Bronchial epithelial cell (primary cell): ENCODE results near the gene RAPGEF6. TPM values are rescaled to one million over a fixed set of nuclear protein-coding genes. Genes with fewer than 3 reads are reported as not detected.
A peak's percentile ranks its signal among the peaks of the same experiment; 100 is the strongest.

Experiments
- DNase-seq: peaks from one replicate; pipeline ENCODE4 v3.0.0-alpha.2; 2010; ENCODE audit warnings: low read depth
- FAIRE-seq: peaks from 2 replicates; lab custom pipeline; 2011; peaks lifted over from hg19 to GRCh38; lab: Jason Lieb, UNC
- H3K27me3 ChIP-seq: 2 replicates; pipeline ENCODE4 v1.5.1; 2011; ENCODE audit warnings: low read length; ENCODE audit not compliant: control insufficient read depth, insufficient read depth
- H3K36me3 ChIP-seq: 2 replicates; pipeline ENCODE4 v1.5.1; 2011; ENCODE audit warnings: low read length; ENCODE audit not compliant: control insufficient read depth, insufficient read depth
- H3K4me3 ChIP-seq: 2 replicates; pipeline ENCODE4 v1.5.1; 2011; ENCODE audit warnings: mild to moderate bottlenecking, low read depth, low read length, control low read depth
- total RNA-seq: library from RNA; depleted of rRNA; stranded (reverse); fragments of >200 nt; gene quantifications from 2 replicates; pipeline ENCODE4 v1.2.1, GENCODE V29; 2014
- TF ChIP-seq, protein P1 (sequence below): IDR thresholded peaks from 2 replicates; pipeline ENCODE4 v1.5.1; 2011; ENCODE audit warnings: mild to moderate bottlenecking, moderate library complexity, low read length, control low read depth, inconsistent platforms; ENCODE audit not compliant: insufficient read depth, severe bottlenecking

Gene RAPGEF6
- total RNA-seq, 1 donor from 2014 or later: 14.2 TPM

DNA sequence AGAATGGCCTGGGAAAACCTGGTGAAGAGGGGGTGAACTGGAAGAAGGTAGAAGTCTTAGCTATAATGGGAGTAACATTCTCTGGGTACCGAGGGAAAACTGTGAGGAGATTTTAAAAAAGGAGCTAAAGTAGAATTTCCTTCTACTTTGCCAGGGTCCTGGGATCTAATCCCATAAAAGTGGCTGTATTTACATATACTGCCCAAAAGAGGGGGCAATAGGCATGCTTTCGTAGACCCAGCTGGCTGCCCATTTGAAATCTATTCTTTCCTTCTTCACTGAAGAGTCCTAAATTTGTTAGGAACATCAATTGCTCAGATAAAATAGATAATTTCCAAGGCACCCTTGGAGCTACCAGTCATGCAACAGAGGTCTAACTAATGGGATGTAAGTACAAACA, 212.0 kb downstream of the RAPGEF6 start:
- FAIRE-seq: no peak
- TF ChIP-seq, protein P1, sequence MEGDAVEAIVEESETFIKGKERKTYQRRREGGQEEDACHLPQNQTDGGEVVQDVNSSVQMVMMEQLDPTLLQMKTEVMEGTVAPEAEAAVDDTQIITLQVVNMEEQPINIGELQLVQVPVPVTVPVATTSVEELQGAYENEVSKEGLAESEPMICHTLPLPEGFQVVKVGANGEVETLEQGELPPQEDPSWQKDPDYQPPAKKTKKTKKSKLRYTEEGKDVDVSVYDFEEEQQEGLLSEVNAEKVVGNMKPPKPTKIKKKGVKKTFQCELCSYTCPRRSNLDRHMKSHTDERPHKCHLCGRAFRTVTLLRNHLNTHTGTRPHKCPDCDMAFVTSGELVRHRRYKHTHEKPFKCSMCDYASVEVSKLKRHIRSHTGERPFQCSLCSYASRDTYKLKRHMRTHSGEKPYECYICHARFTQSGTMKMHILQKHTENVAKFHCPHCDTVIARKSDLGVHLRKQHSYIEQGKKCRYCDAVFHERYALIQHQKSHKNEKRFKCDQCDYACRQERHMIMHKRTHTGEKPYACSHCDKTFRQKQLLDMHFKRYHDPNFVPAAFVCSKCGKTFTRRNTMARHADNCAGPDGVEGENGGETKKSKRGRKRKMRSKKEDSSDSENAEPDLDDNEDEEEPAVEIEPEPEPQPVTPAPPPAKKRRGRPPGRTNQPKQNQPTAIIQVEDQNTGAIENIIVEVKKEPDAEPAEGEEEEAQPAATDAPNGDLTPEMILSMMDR: peak; percentile 24
- peak; percentile 13 for DNase-seq
- H3K4me3 ChIP-seq: no peak overlapping the region
- no peaks in the 10 kb centered on the region for H3K27me3 ChIP-seq
- peaks cover 4% of the 10 kb centered on the region for H3K36me3 ChIP-seq

DNA sequence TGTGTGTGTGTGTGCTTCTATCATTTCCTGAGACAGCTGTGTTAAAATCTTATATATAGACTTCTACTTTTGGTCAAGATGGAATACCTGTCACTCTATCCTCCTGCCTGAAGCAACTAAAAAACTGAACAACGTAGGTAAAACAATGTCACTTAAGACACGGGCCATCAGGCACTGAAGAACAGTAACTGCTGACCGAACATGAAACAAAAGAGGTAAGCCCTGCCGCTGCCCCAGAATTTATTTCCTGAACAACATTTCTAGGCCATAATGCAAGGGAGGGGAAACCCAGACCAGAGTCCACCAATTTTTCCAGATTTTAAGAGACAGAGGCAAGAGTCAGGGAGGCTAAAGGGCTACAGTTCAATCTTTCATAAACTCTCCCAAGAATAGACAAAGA, 215.2 kb downstream of the RAPGEF6 start:
- H3K27me3 ChIP-seq: no peaks in the 10 kb centered on the region
- DNase-seq (no peak), FAIRE-seq (no peak)
- H3K4me3 ChIP-seq: no peak overlapping the region
- TF ChIP-seq, protein P1: no peak
- H3K36me3 ChIP-seq: no peaks in the 10 kb centered on the region

DNA sequence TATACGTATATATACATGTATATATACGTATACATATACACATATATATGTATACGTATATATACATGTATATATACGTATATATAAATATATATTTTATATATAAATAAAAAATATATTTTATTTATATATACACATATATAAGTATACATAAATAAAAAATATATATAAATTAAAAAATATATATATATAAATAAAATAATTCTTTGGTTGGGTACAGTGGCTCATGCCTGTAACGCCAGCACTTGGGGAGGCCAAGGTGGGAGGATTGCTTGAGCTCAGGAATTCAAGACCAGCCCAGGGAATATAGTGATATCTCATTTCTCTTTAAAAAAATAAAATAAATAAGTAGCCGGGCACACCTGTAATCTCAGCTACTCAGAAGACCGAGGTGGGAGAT, 216.2 kb downstream of the RAPGEF6 start:
- Histone ChIP-seq H3K4me3 (no peak overlapping the region), H3K27me3 (no peaks in the 10 kb centered on the region), H3K36me3 (no peaks in the 10 kb centered on the region)
- TF ChIP-seq, protein P1: no peak
- no peak for FAIRE-seq
- DNase-seq: no peak

DNA sequence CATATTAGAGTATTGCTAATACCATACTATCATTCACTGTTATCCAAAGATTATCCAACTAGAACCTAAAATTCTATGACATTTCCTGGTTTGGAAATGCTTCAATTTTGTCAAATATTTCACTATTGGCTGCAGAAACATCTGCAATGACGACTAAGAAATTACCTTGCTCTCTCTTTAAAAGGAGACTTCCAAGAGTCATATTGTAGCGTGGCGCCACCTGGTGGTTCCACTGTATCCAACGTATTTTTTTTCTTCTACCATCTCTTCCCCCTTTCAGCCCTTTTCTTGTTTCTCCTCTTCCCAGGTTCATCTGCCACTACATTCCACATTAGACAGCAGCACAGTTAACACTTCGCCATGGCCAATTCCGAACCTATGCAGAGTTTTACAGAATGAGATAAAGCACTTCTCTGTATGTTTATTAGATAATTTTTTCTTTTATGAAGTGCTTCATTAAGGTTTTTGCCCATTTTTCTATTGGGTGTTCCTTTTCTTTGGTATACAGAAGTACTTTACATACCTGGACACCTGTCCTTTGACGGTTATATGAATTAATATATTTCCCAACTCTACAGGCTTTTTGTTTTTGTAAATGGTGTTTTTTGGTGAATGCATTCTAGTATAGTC, 217.7 kb downstream of the RAPGEF6 start:
- H3K27me3 ChIP-seq: no peaks in the 10 kb centered on the region
- no peak for FAIRE-seq
- no peak overlapping the region for H3K4me3 ChIP-seq
- no peaks in the 10 kb centered on the region for H3K36me3 ChIP-seq
- DNase-seq: peak; percentile 52
- TF ChIP-seq, protein P1: peak; percentile 70

DNA sequence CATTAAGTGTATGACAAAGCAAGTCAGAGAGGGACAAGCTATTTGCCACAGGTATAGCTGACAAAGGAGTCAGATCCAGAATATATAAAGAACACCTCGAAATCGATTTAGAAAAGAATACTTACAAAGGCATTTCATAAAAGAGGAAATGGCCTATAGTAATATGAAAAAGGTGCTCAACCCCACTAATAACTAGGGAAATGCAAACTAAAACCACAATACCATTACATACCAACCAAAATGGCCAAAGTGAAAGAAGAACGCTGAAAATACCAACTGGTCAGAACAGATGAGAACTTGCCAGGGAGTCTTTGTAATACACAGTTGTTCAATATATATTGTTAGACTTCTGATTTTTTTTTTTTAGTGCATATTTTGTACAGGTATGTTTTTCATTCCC, 218.3 kb downstream of the RAPGEF6 start:
- TF ChIP-seq, protein P1: no peak
- no peaks in the 10 kb centered on the region for H3K36me3 ChIP-seq
- no peak for DNase-seq
- H3K4me3 ChIP-seq: no peak overlapping the region
- H3K27me3 ChIP-seq: no peaks in the 10 kb centered on the region
- no peak for FAIRE-seq
